HG02884 (cell line): ENCODE measurements around the gene ERC1.

Experiments used
- ATAC-seq: cut with Tn5 transposase; IDR thresholded peaks from one replicate; pipeline ENCODE4 v1.9.1; 2021; ENCODE audit warnings: mild to moderate bottlenecking, moderate library complexity; ENCODE audit not compliant: unreplicated experiment

ERC1 gene

DNA sequence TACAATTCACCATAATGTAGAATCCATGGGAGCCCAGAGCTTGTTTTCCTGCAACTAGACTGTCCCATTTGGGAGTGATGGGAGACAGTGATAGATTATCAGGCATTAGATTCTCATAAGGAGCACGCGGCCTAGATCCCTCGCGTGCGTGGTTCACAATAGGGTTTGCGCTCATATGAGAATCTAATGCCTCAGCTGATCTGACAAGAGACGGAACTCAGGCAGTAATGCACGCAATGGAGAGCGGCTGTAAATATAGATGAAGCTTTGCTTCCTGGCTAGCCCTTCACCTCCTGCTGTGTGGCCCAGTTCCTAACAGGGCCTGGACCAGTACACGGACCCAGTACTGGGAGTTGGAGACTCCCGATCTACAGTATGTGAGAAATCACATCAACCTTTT is 476.7 kb downstream of the ERC1 start:
- ATAC-seq: no peak

DNA sequence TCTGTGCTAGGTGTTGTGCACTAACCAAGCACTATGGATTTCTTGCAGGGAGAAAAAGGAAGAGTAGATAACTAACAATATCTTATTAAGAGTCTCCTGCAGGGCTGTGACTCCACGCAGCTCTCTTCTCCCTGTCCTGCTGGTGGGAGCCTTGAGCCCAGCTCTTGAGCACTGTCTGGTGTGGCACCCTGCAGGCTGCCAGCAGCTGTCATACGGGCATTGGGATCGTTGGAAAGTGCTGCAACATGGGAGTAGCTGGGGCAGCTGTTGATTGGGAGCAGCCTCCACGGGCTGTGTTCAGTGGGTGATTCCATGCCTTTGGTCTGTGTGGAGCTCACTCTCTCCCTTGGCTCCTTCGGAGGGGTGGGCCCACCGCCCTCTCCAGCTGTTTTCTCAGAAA is 478.0 kb downstream of the ERC1 start:
- ATAC-seq: no peak

DNA sequence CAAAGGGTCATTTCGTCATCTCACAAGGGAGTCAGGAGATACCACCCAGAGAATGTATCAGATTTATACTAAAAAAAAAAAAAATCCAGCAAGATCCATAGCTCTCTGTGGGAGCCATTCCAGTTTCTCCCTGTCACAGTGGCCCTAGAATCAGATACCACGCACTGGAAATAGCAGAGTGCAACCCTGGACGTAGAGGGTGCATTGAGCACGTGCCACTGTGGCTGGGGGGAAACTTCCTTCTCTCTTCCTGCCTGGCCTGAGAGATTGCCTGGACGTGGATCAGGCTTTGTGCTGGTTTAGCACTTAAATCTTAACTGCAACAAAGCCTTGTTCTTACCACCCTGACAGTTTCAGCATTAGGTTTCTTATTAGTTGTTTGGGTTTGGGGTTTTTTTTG is 479.0 kb downstream of the ERC1 start:
- no peak for ATAC-seq

DNA sequence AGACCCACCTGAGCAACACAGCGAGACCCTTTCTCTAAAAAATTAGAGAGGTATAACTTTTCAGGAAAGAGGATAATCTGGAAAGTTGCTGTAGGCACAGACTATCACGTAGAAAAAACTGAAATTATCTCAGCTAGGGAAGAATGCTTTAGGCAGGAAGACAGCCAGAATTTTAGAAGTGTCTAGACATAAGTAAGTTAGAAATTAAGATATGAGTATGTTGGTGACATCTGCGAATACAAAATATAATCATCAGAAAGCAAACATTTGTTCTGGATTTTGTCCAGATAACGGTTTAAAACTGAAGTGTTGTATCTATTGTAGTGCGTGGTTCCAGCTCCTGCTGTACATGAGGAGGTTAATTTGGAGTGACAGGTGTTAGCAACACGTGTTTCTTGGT is 480.2 kb downstream of the ERC1 start:
- no peak for ATAC-seq

DNA sequence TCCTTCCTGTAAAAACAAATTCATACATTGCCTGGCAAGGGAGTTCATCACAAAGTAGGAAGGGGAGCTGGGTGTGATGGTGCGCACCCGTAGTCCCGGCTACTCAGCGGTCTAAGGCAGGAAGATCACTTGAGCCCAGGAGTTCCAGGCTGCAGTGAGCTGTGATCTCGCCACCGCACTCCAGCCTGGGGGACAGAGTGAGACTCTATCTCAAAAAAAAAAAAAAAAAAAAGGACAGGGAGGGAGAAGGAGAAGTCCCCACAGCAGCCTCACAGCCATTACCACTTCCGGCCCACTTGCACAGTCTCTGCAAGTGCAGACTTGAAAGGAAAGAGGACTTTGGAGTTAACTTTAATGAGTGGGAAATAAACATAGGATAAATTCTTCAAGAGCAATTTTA is 482.4 kb downstream of the ERC1 start:
- ATAC-seq: no peak

DNA sequence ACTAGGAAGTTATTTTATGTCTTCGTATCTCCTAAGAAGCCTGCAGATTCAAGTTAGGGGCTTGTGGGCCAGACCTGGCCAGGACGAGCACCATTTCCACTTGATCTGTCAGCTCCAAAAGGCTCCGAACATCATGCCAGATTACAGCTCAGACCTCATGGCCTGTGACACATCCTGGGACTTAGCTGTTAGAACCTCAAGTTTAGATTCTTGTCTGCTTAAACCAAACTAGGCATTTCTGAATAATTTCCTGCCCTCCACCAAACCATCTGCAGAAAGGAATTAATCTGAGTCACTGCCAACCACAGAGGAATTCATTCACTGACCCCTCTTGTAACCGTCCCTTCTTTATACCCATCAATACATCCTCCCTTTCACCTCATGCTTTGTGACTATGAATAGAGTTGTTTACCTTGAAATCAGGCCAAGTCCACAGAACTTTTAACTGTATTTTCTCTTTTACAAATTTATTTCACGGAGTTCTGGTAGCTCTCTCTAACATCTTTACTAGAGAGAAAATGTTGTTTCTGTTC is 483.1 kb downstream of the ERC1 start:
- ATAC-seq: no peak

DNA sequence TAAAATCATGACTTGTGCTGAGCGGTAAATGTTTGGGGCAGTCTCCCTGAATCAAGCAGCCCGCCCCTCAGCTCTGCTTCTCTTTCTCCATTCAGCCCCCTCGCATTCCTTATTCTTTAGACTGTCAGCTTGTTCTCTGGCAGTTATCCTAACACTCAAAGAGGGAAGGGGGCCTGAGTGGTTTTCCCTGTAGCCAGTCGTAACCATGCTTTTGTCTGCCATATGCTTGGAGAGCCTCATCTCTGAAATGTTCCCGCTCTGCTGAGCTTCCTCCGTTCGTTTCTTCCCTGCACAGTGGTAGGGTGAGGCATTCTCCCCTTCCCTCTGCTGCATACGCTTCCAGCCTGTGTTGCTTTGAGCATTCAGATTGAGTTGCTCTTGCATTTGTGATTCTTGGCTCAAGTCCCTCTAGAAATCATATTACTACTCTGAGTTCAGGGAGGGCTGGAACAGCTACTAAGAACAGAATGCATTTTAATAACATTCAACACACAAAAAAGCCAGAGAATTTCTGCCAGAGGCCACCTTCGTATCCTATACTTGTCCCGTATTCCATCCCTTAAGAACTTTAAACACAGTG is 483.6 kb downstream of the ERC1 start:
- ATAC-seq: no peak

DNA sequence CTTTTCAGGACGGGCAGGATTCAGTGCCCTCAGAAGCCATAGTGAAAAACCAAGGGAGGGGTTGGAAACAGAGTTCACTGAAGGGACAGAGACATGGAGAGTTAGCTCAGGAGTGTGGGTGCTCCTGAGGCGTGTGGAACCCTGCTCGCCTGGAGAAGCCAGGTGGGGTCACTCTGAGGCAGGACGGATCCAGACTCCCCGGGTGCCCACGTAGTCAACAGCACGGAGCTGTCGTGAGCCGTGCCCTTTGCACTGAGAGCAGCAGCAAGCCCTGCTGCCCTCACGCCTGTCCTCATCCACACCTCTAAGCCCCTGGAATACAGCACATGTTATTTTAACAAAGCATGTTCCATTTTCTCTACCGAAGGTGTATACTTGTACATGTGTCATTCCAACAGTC is 488.6 kb downstream of the ERC1 start:
- ATAC-seq: no peak

DNA sequence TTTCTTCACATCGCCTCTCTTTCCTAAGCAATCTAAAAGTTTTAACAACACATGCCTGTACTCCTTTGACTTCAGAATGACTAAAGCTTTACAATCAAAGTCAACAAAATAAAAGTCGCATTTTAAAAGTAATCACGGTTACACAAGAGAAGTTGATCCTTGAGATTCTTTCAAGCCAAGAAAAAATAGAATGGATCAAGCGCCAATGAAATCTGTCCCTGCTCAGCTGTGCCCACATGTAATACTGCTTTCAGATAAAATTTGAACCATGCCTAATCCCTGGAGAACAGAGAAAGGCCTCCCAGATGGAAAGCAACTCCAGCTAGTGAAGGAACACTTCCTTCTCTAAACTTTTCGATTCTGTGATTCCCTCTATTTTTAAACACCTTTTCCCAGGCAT is 490.3 kb downstream of the ERC1 start:
- no peak for ATAC-seq

DNA sequence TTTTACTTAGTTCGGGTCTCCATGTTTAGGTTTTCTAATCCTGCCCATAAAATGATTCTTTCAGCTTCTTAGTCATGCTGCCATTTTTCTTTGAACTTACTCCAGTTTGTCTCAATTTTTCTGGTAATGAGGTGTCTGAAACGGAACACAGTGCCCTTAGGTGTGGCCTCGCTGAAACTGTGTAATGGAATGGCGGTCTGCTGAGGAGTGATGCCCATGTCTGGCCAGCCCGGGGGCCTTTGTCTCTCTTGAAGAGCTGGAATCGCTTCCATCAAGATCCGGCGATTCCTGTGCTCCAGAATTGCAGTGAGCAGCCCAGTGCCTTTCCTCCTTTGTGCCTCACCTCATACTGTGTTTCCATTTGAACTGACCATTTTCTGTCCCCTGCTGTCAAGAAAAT is 490.9 kb downstream of the ERC1 start:
- no peak for ATAC-seq

DNA sequence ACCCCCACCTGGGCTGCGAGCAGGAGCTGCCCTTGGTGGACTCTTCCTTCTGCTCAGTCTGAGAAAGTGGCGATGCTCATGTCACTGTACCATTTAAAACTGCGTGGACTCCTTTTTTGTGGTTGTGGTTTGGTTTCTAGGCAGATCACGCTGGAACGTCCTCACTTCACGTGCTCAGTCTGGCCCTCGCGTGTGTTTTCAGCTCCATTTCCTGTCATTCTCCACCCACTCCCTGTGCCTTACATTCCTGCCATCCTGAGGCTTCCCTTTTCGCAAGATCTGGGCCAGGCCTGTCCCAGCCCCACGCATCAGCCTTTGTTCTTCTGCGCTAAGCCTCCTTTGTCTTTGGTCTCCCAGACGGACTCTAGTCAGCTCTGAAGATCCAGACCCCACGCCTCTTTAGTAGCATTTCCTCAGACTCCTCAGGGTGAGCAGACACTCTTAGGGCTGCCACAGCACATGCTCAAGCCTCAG is 497.9 kb downstream of the ERC1 start:
- no peak for ATAC-seq

DNA sequence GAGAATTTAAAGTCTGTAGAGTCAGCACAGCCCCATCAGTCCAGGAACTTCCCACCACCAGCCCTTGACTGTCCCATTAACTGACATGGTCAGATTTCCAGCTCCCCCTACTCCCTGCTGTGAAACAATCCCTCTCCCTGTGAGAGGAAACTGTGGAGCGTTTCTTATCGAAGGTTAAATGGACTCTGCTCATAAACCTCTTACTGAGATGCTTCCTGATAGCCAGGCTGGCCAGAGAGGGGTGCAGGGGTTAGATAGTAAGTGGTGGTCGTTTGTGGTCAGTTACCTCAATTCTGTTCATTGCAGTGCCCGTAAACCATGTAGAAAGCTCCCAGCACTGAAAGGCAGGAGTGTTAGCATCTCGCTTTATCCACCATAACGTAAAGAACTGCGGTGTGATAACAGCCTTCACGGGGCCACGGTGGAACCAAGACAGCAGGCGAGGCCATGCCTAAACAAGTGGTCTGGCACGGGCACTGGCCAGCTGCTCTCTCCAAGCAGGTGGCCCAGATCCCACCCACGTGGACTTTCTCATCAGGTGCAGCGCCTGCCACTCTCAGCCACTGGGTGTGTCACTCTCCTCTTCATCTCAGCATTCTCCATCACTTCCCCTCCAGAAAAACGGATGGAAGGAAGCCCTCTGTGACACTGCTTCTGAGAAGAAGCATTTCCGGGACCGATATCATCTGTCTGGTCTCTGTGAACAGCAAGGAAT is 501.1 kb downstream of the ERC1 start:
- no peak for ATAC-seq

DNA sequence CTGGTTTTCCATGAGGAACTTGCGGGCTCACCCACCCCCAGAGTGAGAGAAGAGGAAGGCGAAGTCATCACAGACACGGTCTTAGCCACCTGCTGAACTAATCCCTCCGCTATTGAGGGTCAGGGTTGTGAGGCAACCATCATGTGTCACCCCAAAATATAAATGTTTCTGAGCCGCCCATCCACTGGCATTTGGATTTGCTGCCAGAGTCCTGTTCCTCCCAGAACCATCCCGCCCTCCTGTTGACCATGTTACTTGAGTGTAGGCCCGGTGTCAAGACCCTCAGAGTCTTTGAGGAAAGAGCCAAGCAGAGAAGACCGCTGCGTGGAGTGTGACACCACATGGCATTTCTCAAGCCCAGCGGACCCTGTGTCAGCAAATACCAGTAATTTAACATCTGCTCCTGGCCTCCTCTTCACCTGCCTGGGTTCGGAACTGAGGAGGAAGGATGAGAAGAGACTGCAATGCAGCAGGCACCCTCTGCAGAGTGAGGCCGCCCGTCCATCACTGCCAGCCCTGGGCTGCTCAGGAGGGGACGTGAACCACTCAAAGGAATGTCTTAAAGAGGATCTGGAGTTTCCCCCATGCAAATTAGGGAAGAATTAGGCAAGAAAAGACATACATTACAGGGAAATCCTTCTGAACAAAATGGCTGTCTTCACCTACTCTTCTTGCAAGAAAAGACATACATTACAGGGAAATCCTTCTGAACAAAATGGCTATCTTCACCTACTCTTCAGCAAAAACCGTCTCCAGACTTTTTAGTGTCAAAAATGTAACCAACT is 502.9 kb downstream of the ERC1 start:
- no peak for ATAC-seq

DNA sequence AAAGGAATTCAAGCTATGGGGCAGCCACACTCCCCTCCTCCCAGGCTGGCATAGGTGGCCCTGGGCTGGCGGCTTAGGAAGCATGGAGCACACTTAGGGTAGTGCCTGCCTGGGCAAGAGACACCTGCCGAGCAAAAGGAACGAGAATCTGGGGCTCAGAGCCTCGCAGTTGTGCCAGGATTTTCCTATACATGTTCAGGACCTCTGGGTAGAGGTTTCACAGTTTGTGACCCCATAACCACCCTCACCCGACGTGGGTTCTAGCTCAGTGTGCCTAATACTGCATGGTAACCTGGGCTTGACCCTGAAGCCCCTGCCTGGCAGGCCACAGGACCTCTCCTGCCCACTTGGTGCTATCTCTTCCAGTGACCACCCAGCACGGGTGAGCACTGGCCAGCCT is 503.8 kb downstream of the ERC1 start:
- ATAC-seq: no peak

DNA sequence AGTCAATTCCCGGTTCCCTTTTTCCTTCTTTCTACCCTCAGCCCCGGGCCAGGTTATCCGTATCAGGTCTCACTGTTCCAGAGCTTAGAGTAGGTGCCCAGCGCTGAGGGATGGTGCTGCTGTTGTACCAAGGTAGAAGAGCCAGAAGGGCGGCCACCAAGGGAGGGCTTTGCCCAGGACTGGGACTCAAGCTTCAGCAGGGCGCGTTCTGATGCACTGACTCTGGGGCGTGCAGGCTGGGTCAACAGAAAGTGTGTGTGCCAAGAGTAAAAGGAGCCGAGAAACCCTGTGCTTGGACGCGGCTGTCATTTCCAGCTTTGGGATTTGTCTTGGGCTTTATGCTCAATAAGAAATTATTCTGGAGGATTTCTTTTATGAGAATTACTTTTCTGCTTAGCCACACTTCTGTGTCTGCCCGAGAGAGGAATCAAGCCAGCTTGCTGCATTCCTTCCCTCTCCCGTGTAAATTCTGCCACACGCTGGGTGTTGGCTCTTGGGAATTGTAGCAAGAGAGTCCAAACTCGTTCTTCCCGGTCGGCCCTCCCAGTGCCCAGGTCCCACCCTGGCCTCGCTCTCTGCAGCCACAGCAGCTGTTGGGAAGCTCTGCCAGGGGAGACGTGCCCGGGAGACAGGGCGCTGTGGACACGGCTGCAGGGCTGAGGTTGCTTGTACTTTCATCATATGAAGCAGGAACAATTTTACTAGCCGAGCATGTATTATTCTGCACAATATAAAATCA is 505.3 kb downstream of the ERC1 start:
- no peak for ATAC-seq

DNA sequence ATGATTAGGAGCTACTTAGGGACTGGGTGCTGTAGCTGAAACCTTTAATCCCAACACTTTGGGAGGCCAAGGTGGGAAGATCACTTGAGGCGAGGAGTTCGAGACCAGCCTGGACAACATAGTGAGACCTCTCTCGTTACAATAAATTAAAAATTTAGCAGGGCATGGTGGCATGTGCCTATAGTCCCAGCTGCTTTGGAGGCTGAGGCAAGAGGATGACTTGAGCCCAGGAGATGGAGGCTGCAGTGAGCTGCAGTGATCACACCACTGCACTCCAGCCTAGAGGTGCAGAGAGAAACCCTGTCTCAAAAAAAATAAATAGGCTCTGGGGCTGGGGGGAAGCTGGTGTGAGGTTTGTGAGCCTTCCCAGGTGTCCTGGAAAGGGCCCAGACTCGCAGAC is 506.1 kb downstream of the ERC1 start:
- ATAC-seq: no peak

DNA sequence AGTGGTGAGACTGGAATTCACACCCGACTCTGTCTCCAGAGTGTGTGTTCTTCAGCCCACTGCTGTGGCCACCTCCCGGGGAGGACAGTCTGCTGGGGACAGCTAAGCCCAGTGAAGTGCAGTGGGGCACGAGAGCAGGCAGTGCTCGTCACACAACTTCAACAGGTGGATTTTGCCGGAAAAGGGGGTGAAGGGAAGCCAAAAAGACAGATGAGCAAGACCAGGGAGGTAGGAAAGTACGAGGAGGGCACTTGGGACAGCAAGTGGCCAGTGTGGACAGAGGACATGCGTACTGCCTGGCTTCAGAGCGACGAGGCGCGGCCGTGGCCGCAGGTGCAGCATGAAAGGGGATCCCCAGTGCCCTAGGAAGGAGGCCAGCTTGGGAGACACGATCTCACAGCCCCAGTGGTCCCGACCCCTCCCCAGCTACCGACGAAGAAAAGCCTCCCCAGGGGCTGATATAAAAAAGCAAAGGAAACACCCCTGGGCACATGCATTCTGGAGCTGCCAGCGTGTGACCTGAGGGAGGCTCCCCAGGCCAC is 507.2 kb downstream of the ERC1 start:
- no peak for ATAC-seq

DNA sequence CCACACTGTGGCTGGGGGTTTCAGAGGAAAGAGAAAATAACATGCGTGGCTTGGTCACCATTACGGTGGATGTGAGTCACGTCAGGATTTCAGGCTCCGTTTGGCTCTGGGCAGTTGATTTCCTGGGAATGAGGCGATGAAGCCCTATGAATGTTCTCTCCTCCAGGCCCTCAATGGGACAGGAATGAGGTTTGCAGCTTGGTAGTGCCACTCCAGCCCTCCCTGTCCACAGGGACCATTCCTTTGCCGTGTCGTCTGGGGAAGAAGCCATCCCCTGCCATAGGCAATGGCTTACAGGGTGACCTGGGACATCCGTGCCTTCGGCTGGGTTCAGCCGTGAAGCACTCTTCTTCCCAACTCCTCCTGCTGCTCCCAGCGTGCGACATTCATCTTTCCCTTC is 508.3 kb downstream of the ERC1 start:
- no peak for ATAC-seq

DNA sequence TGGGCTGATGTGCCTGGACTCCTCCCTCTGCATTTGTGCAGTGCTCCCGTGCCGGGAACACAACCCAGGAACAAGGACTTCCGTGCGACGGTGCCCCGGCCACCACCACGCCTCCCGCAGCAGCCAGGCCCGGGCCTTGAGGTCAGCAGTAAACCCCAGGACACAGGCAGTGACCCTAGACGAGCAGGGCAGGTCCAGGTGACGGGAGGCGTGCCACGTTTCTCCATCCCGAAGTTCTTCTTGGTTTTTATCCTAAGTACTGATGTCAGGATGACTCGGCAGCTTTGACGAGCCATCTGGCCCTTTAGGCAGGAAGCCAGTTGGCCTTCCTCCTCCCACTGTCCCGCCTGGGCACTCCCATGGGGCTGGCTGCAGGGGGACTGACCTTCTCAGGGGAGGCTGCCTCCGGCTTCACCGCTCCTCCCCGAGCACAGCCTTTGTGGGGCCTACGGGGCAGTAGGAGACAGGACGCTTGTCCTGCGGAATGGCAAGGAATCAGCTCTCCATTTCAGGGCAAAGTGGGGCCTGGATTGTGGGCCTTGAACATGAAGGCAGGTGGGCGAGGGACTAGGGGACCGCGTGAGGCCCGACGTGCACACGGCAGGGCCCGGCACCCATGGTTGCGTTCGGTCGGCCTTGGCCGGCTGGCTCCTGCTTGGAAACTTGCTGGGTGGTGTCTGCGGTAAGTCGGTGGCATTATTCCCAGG is 509.2 kb downstream of the ERC1 start:
- ATAC-seq: no peak

DNA sequence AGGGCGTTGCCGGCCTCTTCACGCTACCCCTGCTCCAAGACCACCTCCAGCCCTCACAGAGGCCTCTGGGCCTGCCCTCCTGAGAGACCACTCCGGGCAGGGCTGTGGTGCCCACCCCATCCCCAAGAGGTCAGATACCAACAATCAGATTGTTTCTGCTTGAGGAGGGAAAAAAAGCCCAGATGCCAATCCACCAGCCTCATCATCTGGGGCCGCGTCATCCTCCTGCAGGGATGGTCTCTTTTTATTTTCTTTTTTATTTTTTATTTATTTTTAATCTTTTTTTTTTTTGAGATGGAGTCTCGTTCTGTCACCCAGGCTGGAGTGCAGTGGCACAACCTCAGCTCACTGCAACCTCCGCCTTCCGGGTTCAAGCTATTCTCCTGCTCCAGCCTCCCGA is 510.0 kb downstream of the ERC1 start:
- no peak for ATAC-seq
